ENCODE results near the gene ENPP4.
"Not testable (repeated sequence)": the region's sequence is repeated elsewhere in the genome, so short reads cannot be mapped to it uniquely, and the experiment has no call there.

Gene ENPP4

GRCh38 chr6:46134216-46134615, 4.4 kb downstream of the ENPP4 start:
- DNase-seq, result no peak

- DNase-seq, result no peak
These were observed 5.4 kb downstream of the ENPP4 start for GRCh38 chr6:46135176-46135575.

DNA sequence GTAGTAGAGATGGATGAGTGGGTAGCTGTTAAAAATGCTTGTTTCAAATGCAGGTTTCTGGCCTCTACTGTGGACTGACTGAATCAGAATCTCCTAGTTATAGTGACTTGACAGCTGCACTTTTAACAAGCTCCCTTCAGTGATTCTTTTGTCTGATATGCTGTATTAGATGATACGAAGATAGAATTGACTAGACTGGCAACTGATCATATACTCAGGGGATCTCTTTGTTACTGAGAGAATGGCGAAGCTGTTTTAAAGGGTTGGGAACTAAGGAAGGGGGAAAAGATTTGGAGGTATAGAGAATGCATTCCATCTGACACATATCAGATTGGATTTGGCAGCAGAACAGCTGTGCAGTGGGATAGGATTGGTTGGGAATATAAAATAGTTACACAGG, 7.0 kb downstream of the ENPP4 start:
- DNase-seq, result no peak

GRCh38 chr6:46137387-46137786, 7.6 kb downstream of the ENPP4 start:
- no peak for DNase-seq

DNA sequence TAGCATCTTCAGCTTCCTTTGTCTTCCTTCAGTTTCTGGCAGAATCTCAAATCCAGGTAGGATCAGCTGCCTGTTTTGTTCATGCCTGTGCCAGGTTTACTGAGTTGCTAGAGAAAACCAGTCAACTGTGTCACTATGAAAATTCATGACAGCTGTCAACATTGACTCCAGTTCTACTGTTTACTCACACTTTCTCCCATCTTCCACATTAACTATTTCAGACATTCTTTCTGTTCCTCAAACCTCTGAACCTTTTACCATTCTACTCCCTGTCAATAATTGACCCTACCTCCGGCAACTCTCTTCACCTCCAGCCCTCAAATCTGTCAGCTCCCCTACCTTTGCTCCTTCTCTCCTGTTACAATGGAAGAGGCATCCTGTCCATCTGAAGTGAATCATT, 8.5 kb downstream of the ENPP4 start:
- DNase-seq, result no peak

DNA sequence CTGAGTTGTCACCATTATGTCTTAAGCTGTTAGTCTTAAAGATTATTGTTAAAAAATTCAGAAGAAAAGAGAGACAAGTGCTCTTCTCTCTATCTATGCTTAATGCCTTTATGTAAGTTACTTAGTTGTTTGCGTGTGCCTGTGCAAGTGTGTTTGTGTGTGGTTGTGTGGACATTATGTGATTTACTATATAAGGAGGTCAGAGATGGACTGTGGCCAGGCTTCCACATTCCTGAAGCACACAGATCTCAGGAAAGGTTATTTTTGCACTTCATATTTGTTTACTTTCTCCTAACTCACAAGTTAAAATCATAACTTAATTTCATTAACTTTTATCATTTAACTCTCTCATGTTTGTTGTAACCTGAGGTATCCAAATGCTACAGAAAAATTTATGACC, 14.5 kb downstream of the ENPP4 start:
- DNase-seq, result no peak

DNA sequence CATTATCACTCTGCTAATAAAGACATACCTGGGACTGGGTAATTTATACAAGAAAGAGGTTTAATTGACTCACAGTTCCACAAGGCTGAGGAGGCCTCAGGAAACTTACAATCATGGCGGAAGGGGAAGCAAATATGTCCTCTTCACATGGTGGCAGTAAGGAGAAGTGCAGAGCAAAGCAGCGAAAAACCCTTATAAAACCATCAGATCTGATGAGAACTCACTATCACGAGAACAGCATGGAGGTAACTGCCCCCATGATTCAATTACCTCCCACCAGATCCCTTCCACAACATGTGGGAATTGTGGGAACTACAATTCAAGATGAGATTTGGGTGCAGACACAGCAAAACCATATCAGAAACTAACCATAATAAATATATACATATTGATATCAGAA, 19.3 kb downstream of the ENPP4 start:
- not testable (repeated sequence) for DNase-seq

- DNase-seq, result no peak
These were observed 26.9 kb downstream of the ENPP4 start for GRCh38 chr6:46156701-46157100.

DNA sequence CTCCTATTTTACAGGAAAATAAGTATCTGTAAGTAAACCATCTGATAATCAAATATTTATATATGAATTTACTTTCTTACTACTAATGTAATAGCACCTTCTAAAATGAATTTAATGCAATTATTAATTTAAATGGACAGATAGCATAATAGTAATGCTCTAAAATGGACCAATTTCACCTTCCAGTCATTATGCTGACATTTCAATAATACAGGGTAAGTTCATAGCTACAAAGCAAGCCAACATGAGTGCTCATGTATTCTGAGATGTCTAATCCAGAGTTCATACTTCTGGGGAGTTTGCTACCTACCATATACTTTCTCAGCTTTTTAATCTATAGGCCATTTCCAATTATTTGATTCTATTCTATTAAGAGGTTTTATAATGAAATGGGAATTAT, 29.4 kb downstream of the ENPP4 start:
- DNase-seq, result no peak

GRCh38 chr6:46160102-46160501, 30.3 kb downstream of the ENPP4 start:
- no peak for DNase-seq

GRCh38 chr6:46170357-46171289, 40.8 kb downstream of the ENPP4 start, which contains the start of gene ENPP5:
Gene ENPP5, minus strand, starts transcription at chr6:46170980. Its CDS starts 2,718 bp downstream, at chr6:46168262.
- peak; percentile 82 for DNase-seq

- DNase-seq, result no peak
These were observed 42.4 kb downstream of the ENPP4 start for GRCh38 chr6:46172176-46172575.

GRCh38 chr6:46174904-46175303, 45.1 kb downstream of the ENPP4 start:
- no peak for DNase-seq

DNA sequence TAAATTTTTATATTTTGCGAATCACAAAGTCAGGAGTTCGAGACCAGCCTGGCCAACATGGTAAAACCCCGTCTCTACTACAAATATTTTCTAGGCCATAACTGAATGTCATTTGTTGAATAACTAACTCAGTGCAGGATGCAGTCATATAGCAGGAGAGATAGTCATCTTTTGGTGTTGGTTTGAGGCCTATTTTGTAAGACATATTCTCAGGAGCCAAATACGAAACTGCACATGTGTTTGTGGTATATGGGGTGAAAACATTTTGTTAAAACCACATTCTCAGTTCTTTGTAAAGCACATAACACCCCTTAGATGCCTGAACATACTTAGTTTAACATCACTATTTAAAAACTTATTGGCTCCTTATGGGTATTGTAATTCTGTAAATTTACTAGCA, 45.7 kb downstream of the ENPP4 start:
- no peak for DNase-seq

DNA sequence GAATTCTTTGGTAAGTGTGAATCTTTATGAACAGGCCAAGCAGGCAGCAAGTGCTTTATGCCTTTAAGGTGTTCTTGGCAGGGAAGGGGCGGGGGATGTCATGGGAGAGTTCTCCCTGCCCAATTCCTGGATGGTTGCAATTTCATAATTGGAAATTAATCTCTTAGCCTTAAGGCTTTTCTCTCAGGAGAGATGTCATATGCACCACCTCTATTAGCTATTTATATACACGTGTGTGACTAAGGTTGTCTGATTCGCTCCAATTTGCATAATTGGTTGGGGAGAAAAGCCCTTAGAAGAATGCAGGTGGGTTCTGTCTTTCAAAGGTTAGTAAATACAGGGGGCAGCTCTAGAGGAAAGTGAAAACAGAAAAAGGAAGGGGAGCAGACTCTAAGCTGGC, 46.2 kb downstream of the ENPP4 start:
- no peak for DNase-seq

GRCh38 chr6:46184114-46184513, 54.3 kb downstream of the ENPP4 start:
- DNase-seq, result no peak

DNA sequence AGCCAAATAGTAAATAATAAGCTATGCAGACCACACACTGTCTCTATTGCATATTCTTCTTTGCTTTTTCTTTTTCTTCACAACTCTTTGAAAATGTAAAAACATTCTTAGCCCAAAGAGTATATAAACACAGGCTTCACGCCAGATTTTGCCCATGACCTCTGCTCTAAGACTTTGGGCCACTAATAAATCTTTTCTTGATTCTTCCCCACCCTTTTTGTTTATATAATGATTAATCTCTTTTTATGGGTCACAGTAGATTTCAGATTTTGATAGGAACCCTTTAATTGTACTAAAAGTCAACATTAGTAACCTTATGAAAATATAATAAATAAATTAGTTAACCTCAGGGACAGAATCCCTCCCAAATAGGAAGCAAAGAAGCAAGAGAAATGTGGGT, 56.8 kb downstream of the ENPP4 start:
- no peak for DNase-seq

- DNase-seq, result no peak
These were observed 59.9 kb downstream of the ENPP4 start for GRCh38 chr6:46189726-46190125.

GRCh38 chr6:46190889-46191288, 61.1 kb downstream of the ENPP4 start:
- no peak for DNase-seq

GRCh38 chr6:46191961-46192360, 62.2 kb downstream of the ENPP4 start:
- no peak for DNase-seq
